ENCODE measurements around the gene TOP3A. TPM values are rescaled to one million over a fixed set of nuclear protein-coding genes. Genes with fewer than 3 reads are reported as not detected.

TOP3A gene
- polyA plus RNA-seq, 3 donors = 33.9 to 41.9 (median 37.0) TPM

DNA sequence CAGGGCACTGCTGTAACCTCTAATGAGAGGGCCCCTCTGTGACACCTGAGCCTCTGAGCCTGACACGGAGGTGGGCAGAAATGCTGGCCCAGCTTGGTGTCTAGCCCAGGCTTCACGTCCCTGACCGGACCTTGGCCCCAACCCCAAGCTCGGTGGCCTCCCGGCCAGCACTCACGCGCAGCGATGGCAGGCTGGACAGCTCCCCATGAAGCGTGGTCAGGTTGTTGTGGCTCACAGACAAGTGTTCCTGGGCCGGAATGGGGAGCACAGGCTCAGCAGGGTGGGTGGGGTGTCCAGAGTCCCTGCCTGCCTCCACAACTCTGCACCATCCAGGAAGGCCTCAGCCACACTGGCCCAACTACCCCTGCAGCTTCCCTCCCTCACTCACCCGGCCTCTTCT is 58.4 kb downstream of the TOP3A start:
- DNase-seq (ENCODE audit: low read depth in 3 of 3, low spot score in 2 of 3) = no peak

DNA sequence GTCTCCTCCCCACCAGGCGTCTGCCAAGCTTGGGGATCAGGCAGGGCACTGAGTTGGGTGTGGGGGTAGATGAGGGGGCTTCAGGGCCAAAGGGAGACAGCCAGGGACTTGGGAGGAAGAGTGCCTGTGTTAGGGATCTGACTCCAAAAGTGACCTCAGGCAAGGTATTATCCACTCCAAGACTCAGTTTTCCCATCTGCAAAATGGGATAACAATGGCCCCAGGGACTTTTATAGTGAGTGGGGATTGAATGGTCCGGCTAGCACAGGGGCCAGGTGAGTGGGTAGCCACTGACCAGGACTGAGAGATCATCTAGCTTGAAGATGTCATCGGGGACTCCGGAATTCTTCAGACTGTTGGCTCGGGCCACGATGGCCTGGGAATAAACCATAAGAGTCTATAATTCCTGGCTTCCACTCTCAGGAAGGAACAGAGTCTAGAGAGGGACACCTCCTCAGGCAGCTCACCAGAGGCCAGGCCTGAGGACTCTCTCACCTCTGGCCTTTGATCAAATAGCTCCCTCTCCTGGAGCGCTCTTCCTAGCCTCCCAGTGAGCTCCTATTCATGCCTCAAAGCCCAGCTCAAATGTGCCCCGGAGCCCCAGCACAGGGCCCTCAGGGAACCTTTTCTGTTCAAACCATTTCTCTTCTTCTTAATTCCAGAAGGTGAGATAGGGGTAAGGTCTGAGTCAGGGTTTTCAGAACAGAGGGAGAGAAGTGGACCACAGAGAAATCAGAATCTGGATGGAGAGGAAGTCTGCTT is 59.7 kb downstream of the TOP3A start:
- DNase-seq (ENCODE audit: low read depth in 3 of 3, low spot score in 2 of 3) = no peak

- no peak for DNase-seq (ENCODE audit: low read depth in 3 of 3, low spot score in 2 of 3)
Observed at GRCh38 chr17:18253947-18254821, 60.6 kb downstream of the TOP3A start.

- no peak for DNase-seq (ENCODE audit: low read depth in 3 of 3, low spot score in 2 of 3)
Observed at GRCh38 chr17:18253187-18253884, 61.5 kb downstream of the TOP3A start.

- no peak for DNase-seq (ENCODE audit: low read depth in 3 of 3, low spot score in 2 of 3)
Observed at GRCh38 chr17:18252160-18252559, 62.6 kb downstream of the TOP3A start.

DNA sequence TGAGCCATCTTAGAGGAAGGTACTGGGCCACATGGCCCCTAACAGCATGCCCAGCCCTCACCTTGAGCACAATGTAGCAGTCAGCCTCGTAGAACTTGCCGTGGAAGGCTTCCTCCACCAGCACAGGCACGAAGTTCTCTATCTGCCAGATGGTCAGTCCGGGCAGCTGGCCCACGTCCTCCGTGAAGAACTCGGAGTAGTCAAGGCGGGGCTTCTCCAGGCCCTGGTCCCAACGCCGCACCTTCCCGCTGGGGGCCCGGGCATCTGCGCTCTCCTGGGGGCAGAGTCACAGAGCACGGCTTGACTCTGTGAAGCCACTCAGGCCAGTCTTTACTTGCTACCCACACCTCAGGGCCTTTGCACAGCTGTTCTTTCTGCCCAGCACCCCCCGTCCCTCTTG is 63.6 kb downstream of the TOP3A start:
- no peak for DNase-seq (ENCODE audit: low read depth in 3 of 3, low spot score in 2 of 3)

GRCh38 chr17:18250708-18251107 is 64.1 kb downstream of the TOP3A start:
- no peak for DNase-seq (ENCODE audit: low read depth in 3 of 3, low spot score in 2 of 3)

- DNase-seq (ENCODE audit: low read depth in 3 of 3, low spot score in 2 of 3) = no peak
Observed at GRCh38 chr17:18250259-18250658, 64.5 kb downstream of the TOP3A start.

DNA sequence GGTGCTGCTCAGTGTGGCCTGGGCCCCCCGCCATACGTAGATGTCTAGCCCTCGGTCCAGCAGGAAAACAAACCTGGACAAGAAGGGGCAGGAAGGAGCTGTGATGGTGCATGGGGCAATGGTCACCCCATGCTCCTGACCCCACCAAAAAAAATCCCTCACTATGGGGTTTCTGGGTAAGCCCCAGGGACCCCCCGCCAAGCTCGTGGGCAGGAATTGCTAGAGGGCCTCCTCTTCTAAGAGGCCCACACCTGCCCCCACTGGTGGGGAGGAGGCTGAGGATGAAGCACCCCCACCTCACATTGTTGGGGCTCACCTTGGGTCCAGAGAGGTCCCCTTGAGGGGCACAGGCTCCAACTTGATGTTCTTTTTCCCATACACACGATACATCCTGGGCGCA is 66.0 kb downstream of the TOP3A start:
- DNase-seq (ENCODE audit: low read depth in 3 of 3, low spot score in 2 of 3) = no peak

GRCh38 chr17:18248300-18248731 is 66.5 kb downstream of the TOP3A start:
- DNase-seq (ENCODE audit: low read depth in 3 of 3, low spot score in 2 of 3) = no peak

DNA sequence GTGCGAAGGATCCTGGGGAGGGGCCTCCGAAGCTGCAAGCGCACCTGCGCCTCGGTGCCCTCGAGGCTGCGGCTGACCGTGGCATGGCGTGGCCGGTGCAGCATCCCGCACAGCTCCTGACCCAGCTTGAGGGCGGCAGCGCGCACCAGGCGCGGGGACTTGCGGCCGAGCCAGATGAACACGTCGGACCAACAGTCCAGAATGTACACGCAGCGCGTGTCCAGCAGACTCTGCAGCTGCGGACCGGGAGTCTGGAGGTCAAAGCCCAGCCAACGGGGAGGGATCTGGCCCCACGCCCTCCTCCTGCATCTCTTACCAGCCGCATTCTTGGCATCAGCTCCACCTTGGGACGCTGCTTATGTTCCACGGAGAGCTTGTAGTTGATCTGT is 67.2 kb downstream of the TOP3A start:
- DNase-seq (ENCODE audit: low read depth in 3 of 3, low spot score in 2 of 3) = no peak

DNA sequence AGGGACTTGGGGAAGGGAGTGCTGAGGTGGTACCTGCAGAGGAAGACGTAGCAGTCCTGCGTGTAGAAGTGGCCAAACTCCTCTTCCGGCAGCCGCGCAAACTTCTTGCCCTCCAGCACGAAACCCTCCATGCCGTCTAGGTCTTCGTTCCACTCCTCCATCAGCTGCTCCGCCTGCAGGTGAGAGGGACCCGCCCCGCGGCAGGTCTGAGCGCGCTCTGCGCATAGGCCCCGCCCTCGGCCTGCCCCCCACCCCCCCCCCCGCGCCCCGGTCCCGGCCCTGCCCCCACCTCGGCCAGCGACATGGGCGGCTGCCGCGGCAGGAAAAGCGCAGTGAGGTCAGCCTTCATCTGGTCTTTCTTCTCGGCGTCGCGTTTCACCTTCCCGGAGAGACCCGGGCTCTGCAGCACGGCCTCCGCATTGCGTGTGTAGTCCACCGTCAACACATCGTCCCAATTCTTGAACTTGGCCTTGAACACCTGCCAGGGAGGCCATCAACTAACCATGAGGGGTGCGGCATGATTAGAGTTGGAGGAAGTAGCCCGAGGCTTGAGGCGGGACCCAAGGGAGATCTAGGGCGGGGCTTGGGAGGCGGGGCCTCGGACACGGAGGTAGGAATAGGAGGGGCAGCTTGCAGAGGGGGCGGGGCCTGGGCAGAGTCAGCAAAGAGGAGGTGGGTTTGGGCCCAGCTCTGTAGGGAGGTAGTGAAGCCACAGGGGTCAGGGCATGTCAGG is 67.7 kb downstream of the TOP3A start:
- DNase-seq (ENCODE audit: low read depth in 3 of 3, low spot score in 2 of 3) = no peak

DNA sequence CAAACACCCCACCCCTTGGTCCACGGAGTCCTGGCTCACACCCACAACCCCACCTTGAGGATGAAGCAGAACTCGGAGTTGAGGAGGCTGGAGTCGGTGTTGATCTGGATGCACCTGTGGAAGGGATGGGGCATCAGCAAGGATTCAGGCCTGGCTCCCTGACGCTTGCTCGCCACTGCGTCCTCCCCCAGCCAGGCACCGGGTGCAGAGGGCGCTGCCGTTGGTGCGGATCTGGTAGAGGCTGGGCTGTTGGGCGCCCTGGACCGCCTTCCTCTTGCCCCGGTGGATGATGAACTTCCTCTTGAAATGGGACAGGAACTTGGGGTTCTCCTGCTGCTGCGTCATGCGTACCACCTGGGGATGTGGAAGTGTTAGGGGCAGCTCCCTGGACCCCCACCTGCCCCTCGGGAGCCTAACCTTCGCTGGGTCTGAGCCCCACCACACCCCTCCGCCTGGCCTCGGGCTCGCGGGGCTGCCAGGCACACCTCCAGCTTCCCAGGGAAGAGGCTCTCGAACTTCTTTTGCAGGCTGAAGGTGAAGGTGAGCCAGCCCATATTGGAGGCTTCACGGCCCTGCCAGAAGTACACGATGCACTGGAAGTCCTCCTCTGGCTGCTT is 68.6 kb downstream of the TOP3A start:
- no peak for DNase-seq (ENCODE audit: low read depth in 3 of 3, low spot score in 2 of 3)

- no peak for DNase-seq (ENCODE audit: low read depth in 3 of 3, low spot score in 2 of 3)
Observed at GRCh38 chr17:18245038-18245776, 69.6 kb downstream of the TOP3A start.

DNA sequence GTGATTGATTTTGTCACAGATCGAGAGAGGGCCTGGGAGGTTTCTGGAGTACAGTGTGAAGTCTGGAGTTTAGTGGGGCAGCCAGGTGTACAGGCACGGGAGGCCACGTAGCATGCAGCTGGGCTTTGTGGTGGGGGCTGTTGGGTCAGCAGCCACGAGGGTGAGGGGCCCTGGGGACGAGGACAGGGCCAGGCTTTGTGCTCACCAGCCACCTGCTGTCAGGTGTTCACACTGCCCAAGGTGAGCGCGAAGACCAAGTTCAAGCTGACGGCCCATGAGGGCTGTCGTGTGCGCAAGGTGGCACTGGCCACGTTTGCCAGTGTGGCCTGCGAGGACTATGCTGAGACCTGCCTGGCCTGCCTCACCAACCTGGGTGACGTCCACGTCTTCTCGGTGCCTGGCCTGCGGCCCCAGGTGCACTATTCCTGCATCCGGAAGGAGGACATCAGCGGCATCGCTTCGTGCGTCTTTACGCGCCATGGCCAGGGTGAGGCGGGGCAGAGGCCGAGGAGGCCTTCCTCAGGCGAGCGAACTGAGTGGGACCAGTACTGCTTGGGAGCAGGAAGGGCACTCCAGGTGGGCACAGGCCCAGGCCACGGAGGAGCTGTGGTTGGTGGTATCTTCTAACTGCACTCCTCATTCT is 73.4 kb downstream of the TOP3A start:
- no peak for DNase-seq (ENCODE audit: low read depth in 3 of 3, low spot score in 2 of 3)

DNA sequence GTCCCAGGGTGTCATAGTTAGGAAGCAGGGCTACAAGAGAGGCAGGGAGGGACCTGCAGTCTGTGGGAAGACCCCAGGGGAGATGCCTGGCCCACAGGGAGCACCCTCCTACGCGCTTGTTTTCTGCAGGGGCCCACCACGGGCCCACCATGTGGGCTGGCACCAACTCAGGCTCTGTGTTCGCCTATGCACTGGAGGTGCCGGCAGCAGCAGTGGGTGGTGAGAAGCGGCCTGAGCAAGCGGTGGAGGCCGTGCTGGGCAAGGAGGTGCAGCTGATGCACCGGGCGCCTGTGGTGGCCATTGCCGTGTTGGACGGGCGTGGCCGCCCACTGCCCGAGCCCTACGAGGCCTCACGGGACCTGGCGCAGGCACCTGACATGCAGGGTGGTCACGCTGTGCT is 74.3 kb downstream of the TOP3A start:
- DNase-seq (ENCODE audit: low read depth in 3 of 3, low spot score in 2 of 3) = no peak

DNA sequence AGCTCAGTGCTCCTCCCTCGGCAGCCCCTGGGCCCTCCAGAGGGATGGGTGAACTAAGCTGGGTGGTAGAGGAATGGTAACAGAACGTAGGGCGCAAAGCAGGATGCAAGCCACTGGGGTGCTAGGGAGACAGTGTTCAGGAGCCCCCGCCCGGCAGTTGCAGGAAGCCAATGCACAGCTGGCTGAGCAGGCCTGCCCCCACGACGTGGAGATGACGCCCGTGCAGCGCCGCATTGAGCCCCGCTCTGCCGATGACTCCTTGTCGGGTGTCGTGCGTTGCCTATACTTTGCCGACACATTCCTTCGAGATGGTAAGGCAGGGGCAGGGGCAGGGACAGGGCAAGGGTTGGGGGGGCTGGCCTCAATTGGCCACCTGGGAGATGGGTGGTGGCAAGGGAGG is 76.5 kb downstream of the TOP3A start:
- no peak for DNase-seq (ENCODE audit: low read depth in 3 of 3, low spot score in 2 of 3)

- DNase-seq (ENCODE audit: low read depth in 3 of 3, low spot score in 2 of 3) = no peak
Observed at GRCh38 chr17:18237461-18237860, 77.3 kb downstream of the TOP3A start.

DNA sequence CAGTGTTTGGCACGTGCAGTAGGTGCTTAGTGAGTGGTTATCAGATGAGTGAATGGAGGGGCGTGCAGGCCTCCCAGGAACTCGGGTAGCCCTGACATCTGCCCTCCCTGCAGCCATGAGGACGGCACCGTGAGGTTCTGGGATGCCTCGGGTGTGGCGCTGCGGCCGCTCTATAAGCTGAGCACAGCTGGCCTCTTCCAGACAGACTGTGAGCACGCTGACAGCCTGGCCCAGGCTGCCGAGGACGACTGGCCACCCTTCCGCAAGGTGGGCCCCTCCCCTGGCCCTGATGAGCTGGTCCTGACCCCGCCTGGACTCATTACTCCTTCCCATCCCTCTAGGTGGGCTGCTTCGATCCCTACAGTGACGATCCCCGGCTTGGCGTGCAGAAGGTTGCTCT is 78.3 kb downstream of the TOP3A start:
- no peak for DNase-seq (ENCODE audit: low read depth in 3 of 3, low spot score in 2 of 3)

Measured in right renal cortex interstitium (tissue), 3 donors.